GM13976 (cell line): ENCODE data around the gene TM4SF1.

Experiments
- DNase-seq: peaks from one replicate; pipeline ENCODE4 v3.0.0; 2012; ENCODE audit warnings: low spot score
- CTCF ChIP-seq: IDR thresholded peaks from 2 replicates; pipeline ENCODE4 v1.5.1; 2012; ENCODE audit warnings: borderline replicate concordance, mild to moderate bottlenecking; ENCODE audit not compliant: insufficient read depth; ENCODE audit errors: extremely low read depth, missing control alignments, control extremely low read depth
- in situ Hi-C: fragments of 300-500 bp; cut with MboI; formaldehyde crosslinking; loops from one replicate; pipeline ENCODE4 v1.12.0; 2022; ENCODE audit warnings: low sequenced_read_pairs, mixed read lengths, inconsistent platforms; ENCODE audit not compliant: unreplicated experiment

Gene TM4SF1

GRCh38 chr3:149406244-149406752 is 28.8 kb upstream of the TM4SF1 start:
- TF ChIP-seq CTCF: no peak
- in situ Hi-C loops: no loop called here
- DNase-seq: no peak

- in situ Hi-C loops: no loop called here
- TF ChIP-seq CTCF: no peak
- DNase-seq: no peak
Observed at GRCh38 chr3:149403443-149403842, 26.0 kb upstream of the TM4SF1 start.

- no peak for DNase-seq
- in situ Hi-C loops: no loop called here
Observed at GRCh38 chr3:149402481-149402880, 25.0 kb upstream of the TM4SF1 start.

GRCh38 chr3:149401926-149402310 is 24.5 kb upstream of the TM4SF1 start:
- no peak for DNase-seq
- no peak for TF ChIP-seq CTCF
- in situ Hi-C loops: no loop called here

More at GRCh38 chr3:149402481-149402880, 25.0 kb upstream of the TM4SF1 start:
- no peak for TF ChIP-seq CTCF

- in situ Hi-C loops: no loop called here
- TF ChIP-seq CTCF: no peak
- DNase-seq: no peak
Observed at GRCh38 chr3:149401212-149401925, 23.9 kb upstream of the TM4SF1 start.

GRCh38 chr3:149400645-149401044 is 23.2 kb upstream of the TM4SF1 start:
- no peak for TF ChIP-seq CTCF
- in situ Hi-C loops: no loop called here
- no peak for DNase-seq
